ENCODE measurements around the gene CBY2. TPM values are rescaled to one million over a fixed set of nuclear protein-coding genes. Genes with fewer than 3 reads are reported as not detected.

CBY2 gene
- total RNA-seq, 2 experiments from 2014 or later: not detected

- no peaks in the 10 kb centered on the region for H3K4me1 ChIP-seq (ENCODE audit: insufficient read depth, low read length)
- Mint-ChIP-seq H3K36me3 (ENCODE audit: low read depth) (no peaks in the 10 kb centered on the region), H3K4me3 (no peak overlapping the region), H3K27me3 (no peaks in the 10 kb centered on the region), H3K27ac (peak overlapping the region; percentile 1), H3K4me1 (ENCODE audit: low read depth) (peaks cover 13% of the 10 kb centered on the region), H3K9me3 (peaks cover 2% of the 10 kb centered on the region)
- ChIA-PET POLR2A (no interaction called here), CTCF (no interaction called here)
- no peaks in the 10 kb centered on the region for H3K27me3 ChIP-seq (ENCODE audit: control insufficient read depth in 1 of 2, insufficient read depth in 2 of 2, low read length in 2 of 2)
- TF ChIP-seq CTCF (IDR thresholded peaks at IDR 0.05): no peak
- intact Hi-C loops (cut with DNase I, micrococcal nuclease): no loop called here
- H3K4me3 ChIP-seq (ENCODE audit: low read length): no peak overlapping the region
- DNase-seq (no peak), ATAC-seq (ENCODE audit: poor library complexity) (no peak)
- H3K9me3 ChIP-seq (ENCODE audit: control insufficient read depth in 1 of 2, insufficient read depth in 1 of 2, low read length in 2 of 2): no peaks in the 10 kb centered on the region
- no peaks in the 10 kb centered on the region for H3K36me3 ChIP-seq (ENCODE audit: insufficient read depth, low read length)
- no peak overlapping the region for H3K27ac ChIP-seq (ENCODE audit: low read depth in 1 of 2, low read length in 2 of 2)
Observed at GRCh38 chr13:45670189-45670885, 31.8 kb upstream of the CBY2 start.

- Histone ChIP-seq H3K27ac (ENCODE audit: low read depth in 1 of 2, low read length in 2 of 2) (no peak overlapping the region), H3K27me3 (ENCODE audit: control insufficient read depth in 1 of 2, insufficient read depth in 2 of 2, low read length in 2 of 2) (no peaks in the 10 kb centered on the region), H3K4me1 (ENCODE audit: insufficient read depth, low read length) (no peaks in the 10 kb centered on the region), H3K4me3 (ENCODE audit: low read length) (no peak overlapping the region), H3K36me3 (ENCODE audit: insufficient read depth, low read length) (no peaks in the 10 kb centered on the region), H3K9me3 (ENCODE audit: control insufficient read depth in 1 of 2, insufficient read depth in 1 of 2, low read length in 2 of 2) (no peaks in the 10 kb centered on the region)
- Mint-ChIP-seq H3K4me1 (ENCODE audit: low read depth) (peaks cover 5% of the 10 kb centered on the region), H3K27ac (no peak overlapping the region), H3K27me3 (no peaks in the 10 kb centered on the region), H3K36me3 (ENCODE audit: low read depth) (no peaks in the 10 kb centered on the region), H3K4me3 (no peak overlapping the region), H3K9me3 (no peaks in the 10 kb centered on the region)
- DNase-seq (no peak), ATAC-seq (ENCODE audit: poor library complexity) (no peak)
- intact Hi-C loops (cut with DNase I, micrococcal nuclease): no loop called here
- no peak for TF ChIP-seq CTCF (IDR thresholded peaks at IDR 0.05)
- ChIA-PET POLR2A (no interaction called here), CTCF (no interaction called here)
Observed at GRCh38 chr13:45674908-45675307, 27.2 kb upstream of the CBY2 start.

GRCh38 chr13:45678282-45678681 is 23.8 kb upstream of the CBY2 start:
- no peaks in the 10 kb centered on the region for H3K9me3 ChIP-seq (ENCODE audit: control insufficient read depth in 1 of 2, insufficient read depth in 1 of 2, low read length in 2 of 2)
- intact Hi-C loops (cut with DNase I, micrococcal nuclease): no loop called here
- DNase-seq (no peak), ATAC-seq (ENCODE audit: poor library complexity) (no peak)
- ChIA-PET POLR2A (no interaction called here), CTCF (interaction anchor here (0.7 kb wide), 1 partner anchor 1473 kb away, joined by 3 read pairs; no protein-coding TSS in a partner anchor)
- no peak overlapping the region for H3K27ac ChIP-seq (ENCODE audit: low read depth in 1 of 2, low read length in 2 of 2)
- H3K36me3 Mint-ChIP-seq (ENCODE audit: low read depth): no peaks in the 10 kb centered on the region
- TF ChIP-seq CTCF (IDR thresholded peaks at IDR 0.05): no peak
- no peaks in the 10 kb centered on the region for H3K4me1 ChIP-seq (ENCODE audit: insufficient read depth, low read length)
- H3K4me3 Mint-ChIP-seq: no peak overlapping the region
- no peaks in the 10 kb centered on the region for H3K27me3 ChIP-seq (ENCODE audit: control insufficient read depth in 1 of 2, insufficient read depth in 2 of 2, low read length in 2 of 2)
- H3K27me3 Mint-ChIP-seq: no peaks in the 10 kb centered on the region
- H3K9me3 Mint-ChIP-seq: no peaks in the 10 kb centered on the region
- no peak overlapping the region for H3K4me3 ChIP-seq (ENCODE audit: low read length)
- H3K4me1 Mint-ChIP-seq (ENCODE audit: low read depth): peaks cover under 1% of the 10 kb centered on the region
- H3K36me3 ChIP-seq (ENCODE audit: insufficient read depth, low read length): no peaks in the 10 kb centered on the region
- no peak overlapping the region for H3K27ac Mint-ChIP-seq
